GM19324 (cell line): ENCODE measurements around the gene ENPP6.
A peak's percentile ranks its signal among the peaks of the same experiment; 100 is the strongest.

Experiments used
- ATAC-seq: cut with Tn5 transposase; IDR thresholded peaks from one replicate; pipeline ENCODE4 v1.9.1; 2021; ENCODE audit warnings: mild to moderate bottlenecking, moderate library complexity; ENCODE audit not compliant: unreplicated experiment, low FRiP score

Gene ENPP6

DNA sequence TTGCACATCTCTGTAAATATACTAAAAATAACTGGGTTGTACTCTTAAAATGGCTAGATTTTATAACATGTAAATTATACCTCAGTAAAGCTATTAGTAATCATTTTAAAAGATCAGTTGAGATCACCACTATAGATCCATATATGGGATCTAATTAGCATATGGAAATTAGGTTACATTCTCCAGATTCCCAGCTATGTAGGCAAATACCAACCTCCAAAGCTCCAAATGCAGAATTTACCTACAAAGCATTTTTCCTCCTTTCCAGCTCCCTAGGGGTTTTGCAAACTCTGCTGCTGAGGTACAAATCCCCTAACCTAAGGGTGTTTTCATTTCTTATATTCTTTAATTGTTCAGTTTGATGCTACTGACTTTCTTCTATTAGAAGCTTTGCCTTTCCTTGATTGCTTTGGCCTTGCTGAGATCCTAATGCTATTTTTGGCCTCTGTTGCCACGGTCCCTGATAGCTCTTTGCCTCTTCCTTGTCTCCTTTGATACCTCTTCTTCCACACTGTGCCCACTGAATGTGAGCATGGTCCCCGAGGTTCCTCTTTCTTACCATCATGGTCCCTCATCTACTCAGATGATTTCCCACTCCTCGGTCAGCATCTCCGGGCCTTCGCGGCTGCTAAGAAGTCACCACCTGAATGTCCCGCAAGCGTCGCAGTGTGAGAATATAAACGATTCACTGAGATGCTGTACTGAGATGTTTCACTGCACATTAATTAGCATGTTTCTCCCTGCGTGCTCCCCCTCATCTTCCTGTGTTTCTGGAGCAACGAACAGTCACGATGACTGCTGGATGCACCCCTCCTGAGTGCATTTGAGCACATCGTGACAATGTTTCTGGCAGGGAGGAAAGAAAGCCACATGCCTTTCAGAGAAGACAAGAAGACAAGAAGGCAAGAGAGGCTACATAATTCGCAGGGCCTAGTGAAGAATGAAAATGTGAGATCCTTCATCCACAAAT, 23.8 kb downstream of the ENPP6 start:
- ATAC-seq = no peak

DNA sequence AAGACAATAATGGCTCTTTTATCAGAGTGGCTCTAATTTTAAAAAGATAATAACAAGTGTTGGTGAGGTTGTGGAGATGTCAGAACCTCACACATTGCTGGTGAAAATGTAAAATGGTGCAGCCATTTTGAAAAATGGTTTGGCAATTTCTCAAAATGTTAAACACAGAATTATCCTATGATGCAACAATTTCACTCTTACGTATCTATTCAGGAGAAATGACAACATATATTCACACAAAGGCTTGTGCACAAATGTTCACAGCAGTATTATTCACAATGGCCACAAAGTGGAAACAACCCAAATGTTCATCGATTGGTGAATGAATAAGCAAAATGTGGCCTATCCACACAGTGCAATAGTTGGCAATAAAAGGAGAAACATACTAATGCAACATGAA, 24.7 kb downstream of the ENPP6 start:
- no peak for ATAC-seq

DNA sequence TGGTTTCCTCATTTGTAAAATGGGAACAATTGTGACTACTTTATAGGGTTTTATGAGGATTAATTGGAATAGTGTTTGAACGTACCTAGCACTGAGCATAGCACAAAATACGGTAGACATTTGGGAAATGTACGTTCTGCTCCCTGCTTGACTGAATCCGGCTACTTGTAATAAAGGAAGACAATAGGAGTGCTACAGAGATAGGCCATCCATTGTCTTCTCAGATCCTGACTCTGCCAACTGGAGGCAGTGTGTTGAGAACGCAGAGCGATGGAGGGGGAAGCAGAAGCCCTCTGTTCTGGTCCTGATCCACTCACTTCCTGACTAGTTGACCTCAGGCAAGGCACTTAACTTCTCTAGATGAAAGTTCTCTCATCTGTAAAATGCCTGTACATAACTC, 26.4 kb downstream of the ENPP6 start:
- ATAC-seq = no peak

DNA sequence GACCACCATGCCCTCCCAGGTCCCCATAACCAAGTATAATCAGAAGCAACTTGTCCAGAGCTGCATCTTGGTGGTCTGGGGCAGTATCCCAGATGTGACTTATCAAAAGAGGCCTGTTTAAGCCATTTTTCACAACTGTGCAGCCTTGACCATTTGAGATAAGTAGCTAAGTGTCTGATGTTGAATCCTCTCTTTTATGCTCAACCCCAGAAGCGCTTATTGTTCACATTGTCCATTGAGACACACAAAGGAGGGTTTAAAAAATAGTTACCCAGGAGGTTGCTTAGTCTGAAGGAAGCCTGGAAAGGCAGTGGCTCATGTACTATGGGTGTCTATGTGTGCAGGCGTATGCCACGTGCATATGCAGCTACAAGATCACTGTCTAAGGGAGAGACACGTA, 27.0 kb downstream of the ENPP6 start:
- ATAC-seq = no peak

DNA sequence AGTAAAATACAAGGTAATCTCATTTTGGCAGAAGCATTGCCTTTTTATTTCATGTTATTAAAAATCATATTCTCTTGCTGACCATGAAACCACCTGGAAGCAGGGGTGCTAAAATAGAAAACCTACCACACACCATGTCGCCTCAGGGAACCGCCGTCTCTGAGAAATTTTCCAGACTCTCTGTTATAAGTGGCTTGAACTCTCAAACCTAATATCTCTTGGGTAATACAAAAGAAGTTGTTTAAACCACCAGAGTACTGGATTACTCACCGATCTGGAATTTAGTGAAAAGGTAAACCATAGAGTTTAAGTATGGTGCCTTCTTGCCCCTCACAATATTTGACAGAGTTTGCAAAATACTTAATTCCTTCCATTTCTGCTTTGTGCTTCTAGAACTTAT, 27.7 kb downstream of the ENPP6 start:
- ATAC-seq = no peak

DNA sequence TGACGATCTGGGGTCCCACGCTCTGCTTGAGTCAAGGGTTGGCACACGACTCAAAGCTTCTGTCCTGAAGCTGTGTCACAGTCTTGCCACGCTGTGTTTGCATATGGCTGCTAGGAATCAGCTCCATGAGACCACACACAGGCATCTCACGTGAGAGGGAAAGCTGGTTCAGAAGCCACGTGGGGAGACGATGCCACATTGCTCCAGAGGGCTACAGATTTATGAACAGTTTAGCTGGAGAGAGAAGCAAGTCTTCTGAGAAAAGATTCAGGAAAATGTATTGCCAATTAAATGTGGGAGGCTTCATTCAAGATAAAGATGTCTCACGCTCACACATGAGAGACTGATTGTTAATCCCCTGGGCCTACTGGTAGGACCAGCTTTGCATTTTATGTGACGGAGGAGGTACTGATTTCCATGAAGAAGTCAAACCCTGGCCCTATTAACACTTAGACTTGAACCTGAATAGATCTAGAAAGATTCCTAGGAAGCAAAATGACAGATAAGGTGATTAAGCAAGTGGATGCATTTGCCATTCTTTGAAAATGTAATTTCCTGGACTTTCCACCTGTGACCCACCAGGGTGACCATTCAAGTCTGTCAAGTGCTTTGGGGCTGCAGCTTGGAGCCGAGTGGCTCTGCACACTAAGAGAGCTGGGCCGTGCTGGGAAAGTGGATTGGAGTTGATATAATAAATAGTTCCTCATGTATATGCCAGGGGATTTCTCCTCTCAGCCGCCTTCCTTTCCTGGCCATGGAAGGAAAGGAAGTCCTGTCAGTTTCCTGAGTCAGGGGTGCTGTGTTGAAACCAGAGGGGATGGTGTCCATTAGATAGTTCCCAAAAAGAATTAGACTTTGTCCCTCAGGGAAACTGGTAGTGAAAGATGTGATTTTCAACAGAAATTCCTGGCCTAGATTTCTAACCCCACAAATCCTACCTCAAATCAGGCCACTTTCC, 29.0 kb downstream of the ENPP6 start:
- ATAC-seq = no peak

DNA sequence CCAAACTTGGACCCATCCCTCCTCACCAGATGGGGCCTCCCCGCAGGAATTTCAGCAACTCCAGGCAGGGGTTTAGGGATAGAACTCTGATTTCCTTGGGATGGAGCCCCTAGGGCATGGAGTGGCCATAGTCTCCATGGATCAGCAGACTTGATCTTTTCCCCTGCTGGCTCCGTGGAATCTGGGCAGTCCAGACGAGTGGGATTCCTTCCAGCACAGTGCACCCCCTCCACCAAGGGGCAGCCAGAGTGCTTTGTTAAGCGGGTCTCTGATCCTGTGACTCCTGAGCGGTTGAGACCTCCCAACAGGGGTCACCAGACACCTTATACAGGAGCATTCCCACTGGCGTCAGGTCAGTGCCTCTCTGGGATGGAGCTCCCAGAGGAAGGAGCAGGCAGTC, 40.4 kb downstream of the ENPP6 start:
- no peak for ATAC-seq

DNA sequence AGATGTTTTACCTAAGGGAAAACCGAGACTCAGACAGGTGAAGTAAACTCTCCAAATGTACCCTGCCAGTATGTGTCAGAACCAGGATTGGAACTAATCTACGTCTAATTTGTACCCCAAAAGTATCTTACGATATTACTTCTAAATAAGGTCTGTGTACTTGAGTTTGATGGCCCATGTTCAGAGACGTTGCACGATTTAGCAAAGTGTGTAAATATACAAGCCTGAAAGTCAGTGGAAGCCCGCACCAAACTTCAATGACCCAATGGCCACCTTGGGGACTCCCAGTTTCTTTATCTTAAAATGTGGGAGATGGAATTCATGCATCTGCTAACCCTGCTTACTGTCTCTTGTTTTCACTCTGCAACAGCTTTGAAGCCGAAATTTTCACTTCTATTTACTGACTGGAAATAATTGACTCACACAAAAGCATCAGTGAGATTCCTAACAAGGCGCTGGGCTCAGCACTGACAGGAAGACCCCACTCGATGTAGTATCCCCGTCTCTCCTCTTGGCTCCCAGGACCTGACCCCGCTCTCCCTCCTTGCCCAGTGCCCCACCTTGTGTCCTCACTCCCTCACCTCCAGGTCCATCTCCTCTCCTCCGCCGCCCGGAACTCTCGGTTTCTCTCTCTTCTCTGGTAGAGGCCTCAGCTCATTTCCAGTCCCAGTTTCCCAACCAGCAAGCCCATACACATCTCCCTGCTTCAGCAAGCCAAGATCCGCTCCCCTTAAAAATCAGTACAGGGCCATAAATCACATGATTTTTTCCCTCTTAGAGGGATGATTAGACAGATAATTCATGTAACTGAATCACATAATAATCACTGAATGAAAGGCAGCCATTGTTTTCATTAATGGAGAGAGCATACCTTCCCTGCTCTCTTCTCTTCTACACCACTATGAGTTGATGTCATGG, 42.8 kb downstream of the ENPP6 start:
- ATAC-seq = no peak

DNA sequence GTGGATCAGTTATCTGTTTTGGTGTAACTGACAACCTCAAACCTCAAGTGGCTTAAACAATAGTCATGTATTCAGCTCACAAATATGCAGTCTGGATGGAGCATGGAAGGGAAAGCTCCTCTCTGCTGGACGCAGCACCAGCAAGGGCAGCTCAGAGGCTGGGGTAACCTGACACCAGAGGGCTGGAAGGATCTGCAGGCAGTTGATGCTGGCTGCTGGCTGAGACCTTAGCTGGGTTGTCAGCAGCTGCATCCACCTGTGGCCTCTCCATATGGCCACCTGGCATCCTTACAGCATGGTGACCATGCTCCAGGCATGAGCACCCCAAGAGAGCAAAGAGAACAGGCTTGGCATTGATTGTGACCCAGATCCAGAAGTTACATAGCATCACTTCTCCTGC, 46.7 kb downstream of the ENPP6 start:
- no peak for ATAC-seq

DNA sequence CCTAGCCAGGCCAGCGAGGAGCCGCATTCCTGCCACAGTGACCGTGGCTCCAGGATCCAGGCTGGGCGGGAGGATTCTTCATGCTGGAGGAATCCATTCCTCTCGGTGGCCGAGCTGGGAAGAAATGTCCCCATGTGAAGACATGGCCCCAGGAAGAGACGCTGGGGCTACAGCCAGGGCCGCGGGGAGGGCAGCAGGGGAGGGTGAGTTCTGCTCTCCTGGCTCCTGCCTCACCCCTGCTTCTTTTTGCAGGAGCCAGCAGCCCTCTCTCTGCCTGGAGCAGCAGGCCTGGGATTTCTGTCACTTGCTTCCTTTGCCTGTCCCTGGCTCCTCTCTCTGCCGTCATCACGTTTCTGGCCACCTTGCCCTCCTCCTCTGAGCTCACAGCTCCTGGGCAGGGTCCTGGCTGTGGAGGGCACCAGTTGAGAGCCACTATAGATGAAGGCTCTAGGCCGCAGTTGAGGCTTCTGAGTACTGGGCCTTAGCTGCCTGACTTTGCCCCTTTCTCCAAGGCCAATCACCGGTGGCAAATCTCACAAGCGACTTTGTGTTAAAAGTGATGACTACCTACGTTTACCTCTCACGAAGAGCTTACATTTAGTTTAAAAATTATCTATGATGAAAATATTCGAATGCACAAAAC, 48.3 kb downstream of the ENPP6 start:
- ATAC-seq = no peak

DNA sequence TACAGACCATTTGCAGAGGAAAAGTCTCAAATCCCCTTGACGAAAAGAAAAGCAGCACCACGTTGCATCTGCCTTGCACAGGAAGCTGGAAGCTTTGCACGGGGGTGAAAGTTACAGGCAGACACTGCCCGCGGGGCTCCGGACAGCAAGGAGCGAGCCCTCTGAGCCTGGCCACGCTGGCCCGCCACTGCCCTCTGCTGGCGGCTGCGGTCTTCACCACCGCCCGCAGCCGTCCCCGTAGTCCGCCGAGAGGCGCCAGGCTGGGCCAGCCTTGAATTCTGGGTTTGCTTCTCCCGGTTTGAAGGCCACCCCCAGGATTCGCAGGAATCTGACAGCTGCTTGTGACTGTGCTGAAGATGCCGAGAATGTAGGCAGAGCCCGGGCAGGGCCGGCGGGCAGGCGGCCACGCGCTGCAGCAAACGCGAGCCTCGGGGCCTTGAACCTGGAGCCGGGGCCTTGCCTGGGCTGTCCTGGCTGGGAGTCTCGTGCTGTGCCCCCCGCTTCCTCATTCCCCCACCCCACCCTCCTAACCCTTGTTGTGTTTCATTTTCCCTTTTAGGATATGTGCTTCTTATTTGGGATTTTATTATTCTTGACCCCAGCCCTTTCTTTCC, 49.2 kb downstream of the ENPP6 start:
- ATAC-seq = peak; percentile 70

DNA sequence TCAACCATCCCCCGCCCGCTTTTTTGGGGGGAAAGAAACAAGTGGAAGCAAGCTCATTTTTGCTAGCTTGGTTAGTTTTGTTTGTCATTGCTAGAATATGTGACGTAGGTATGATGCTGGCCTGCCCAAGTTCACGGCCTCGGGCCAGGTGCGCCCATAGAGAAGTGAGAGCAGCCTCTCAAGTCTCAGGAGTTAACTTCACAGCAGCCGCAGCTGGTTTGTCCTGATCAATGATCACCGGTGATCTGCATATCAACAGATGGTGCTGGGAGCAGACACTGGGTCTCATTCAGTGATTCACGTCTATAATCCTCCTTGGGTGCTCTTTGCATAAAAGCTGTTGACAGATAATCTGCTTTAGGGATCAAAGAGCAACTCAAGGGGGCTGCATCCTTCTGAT, 50.1 kb downstream of the ENPP6 start:
- peak; percentile 69 for ATAC-seq

DNA sequence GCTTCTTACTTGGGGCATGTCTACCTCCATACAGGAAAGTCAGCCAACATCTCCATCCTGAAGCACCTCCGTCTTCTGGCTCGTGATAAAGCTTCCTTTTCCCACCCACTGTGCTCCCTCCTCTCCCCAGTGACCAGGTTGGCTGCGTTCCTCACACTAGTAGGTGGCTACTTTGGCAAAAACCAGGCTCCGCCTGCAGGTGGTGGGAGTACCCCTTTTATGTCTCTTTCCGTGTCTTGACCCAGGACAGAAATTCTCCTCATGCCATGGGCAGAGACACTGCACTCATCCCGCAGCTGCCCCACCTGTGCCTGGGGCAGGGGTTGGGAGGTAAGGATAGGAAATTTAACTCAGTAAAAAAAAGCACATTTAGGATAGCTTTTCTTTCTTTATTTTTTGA, 50.9 kb downstream of the ENPP6 start:
- ATAC-seq = no peak

DNA sequence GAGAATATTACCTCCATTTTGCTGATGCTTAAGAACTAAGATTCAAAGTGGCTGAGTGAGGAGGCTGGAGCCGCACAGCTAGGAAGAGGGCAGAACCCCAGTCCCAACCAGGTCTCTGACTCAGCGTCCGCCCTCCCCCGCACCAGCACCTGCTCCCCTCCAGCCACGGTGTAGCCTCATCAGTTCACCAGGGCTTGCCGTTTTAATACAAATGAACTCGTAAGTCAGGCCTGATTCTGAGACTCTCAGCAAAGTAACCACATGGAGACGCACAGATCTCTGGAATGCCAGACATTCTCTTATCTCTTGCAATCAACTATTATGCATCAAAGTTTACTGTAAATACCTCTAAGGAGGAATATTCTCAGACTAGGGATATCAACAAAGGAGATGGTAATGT, 52.4 kb downstream of the ENPP6 start:
- ATAC-seq = no peak

DNA sequence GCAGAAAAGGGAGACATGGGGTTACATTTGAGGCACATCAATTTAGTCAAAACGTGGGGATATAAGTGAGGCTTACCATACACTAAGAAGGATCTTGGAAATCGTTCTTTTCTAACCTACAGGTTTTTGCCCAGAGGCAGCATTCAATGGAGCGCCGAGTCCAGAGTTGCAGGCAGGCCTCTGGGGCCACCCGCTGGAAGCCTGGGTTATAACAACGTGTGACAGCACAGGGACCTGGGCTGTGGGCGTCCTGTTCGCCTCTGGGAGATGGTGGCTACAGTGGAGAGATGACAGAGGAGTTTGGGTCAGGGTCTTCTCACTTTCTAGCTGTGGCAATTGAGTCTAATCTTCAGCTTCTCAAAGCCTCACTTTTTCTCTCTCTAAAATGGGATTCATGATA, 53.9 kb downstream of the ENPP6 start:
- no peak for ATAC-seq

DNA sequence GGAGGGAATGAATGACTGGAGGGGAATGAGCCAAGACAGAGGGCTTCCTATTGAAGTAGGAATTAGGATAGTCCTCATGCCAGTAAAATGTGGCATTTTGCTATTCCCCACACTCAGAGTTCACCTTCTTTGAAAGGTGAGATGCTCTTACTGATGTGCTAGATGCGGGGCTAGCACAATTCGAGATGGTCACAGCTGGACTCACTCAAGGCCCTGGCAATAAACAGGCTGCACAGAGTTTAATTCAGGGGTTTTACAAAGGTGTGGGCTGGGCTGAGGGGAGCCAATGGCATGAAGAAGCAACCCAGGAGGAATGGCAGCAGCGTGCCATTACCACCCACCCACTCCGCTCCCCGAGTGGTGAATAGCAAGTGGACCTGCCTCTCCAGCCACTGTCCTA, 55.1 kb downstream of the ENPP6 start:
- ATAC-seq = no peak

DNA sequence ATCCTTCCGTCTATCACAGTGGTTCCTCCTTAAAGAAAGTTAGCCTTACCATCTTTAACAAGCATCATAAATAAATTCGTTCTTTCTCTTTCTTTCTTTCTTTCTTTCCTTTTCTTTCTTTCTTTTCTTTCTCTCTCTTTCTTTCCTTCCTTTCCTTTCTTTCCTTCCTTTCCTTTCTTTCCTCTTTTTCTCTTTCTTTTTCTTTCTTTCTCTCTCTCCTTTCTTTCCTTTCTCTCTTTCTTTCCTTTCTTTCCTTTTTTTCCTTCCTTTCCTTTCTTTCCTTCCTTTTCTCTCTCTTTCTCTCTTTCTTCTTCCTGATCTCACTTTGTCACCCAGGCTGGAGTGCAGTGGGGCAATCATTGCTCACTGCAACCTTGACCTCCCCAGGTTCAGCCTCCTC, 60.4 kb downstream of the ENPP6 start:
- no peak for ATAC-seq

DNA sequence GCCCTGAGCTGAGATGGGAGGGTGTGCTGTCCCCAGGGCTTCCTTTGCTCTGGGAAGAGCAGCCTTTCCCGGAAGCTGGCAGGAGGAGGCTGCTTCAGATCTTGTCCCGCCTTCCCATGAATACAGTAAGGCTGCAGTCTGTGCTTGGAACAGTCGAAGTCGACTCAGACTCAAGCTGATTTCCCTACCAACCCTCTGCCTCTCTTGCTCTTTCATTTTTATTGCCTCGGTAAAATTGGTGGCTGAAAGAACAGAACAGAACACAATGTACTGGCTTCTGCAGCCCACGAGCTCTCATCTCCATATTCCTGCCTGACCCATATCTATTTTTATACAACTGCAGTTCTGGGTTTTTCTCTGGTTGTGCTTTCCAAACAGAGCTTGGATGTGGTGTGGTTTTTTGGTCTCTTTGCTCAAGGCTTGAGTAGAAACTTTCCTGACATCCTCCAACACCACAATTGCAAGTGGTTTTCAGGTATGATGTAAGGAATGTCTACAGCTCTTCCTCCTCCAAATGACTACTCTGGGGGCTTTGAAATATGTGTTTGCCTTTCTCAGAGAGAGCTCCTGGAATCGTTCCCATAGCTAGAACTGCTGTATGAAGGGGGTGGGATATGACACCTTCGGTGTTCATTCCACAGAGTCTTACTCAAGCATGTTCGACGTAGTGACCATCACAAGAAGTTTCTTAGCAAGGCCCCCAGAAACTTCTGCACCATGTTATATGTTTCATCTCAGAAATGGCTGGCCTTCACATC, 61.3 kb downstream of the ENPP6 start:
- ATAC-seq = no peak

DNA sequence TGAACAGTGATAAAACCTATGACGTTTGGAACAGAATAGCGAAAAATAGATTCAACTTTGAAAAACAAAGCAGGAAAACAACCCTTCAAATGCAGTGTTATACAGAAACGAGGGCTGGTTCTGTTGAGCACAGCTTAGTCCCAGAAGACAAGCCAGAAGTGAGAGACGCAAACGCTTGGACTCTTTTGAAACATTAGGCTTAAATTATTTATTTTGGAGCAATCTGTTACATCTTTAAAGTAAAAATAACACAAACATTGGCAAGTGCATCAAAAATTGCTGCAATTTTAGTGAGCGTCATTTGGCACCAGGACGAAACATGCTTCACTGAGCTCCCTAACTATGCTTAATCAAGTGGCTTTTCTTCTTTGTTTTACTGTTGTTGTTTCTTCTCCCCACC, 63.5 kb downstream of the ENPP6 start:
- ATAC-seq = no peak
